ENCODE results near the gene POLR1E.

DNA sequence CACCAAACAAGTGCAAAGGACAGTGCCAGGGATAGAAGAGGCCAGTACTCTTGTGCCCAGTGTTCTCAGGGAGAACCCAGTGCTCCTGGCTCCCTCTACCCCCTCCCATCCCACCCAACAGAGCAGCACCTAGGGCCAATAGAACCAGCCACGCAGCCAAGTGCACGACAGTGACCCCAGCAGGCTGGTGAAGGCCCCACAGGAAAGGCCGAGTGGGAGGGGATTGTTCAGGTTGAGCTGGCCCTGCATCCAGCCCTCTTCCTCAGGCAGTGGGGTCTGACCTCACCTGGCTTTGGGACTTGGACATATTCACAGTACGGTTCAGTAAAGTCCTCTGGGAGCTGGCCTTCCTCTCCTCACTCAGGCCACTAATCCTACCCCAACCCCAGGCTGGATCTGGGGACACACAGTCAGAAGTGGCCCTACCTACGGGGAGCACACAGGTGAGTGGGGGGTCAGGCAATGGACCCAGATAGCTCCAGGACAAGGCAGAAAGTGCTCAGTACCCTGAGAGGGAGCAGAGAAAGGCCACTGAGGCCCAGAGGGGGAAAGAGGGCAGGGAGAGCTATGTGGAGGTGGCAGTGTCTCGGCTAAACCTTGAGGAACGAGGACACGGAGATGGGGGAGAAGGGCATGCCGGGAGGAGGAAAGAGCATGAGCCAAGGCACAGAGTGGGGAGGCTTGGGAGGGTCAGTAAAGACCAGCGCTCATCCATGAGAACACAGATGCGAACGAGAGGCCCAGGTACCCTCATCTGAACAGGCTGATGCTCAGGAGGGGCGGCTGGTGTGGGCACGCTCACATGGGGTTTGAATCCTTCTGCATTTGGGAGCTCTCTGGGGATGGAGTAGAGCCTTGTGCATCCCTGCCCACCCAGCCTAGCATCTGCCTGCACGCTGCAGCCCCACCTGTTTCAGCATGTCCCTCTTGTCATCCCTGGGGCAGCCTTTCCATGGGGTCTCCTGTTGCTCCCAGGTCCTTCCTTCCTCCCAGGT, 25.6 kb downstream of the POLR1E start:
- TF ChIP-seq GATA2 (IDR thresholded peaks at IDR 0.05; ENCODE audit: low read depth, low read length) = no peak
- no peak for TF ChIP-seq GATA3 (IDR thresholded peaks at IDR 0.05; ENCODE audit: low read depth, low read length)
